Measurements from ENCODE around the gene CDC25B.

Gene CDC25B

DNA sequence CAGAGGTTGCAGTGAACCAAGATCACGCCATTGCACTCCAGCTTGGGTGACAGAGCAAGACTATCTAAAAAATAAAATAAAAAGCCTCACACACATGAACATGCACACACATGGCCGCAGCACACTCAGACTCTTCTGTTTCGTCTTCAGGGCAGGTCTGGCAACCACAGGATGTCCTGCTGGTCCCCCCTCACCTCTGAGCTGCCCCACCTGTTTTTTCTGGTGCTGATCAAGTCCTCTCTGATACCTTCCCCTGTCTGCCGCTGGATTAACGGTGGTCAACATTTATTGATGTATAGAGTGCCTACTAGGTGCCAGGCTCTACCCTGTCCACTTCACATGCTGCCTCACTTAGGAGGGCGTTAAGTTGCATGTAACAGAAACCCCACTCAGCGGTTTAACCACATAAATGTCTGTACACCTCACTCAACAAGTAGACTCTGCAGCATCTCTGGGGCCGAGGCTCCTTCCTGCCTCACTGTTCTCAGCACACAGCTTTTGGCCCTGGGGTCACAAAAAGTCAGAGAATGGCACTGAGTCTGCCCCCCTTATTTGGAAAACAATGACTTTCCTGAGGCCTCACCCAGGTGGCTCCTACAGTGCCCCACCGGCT lies 19.7 kb downstream of the CDC25B start:
- Histone ChIP-seq H3K27me3 (ENCODE audit: insufficient read depth, low read length, poor library complexity, severe bottlenecking) (no peaks in the 10 kb centered on the region), H3K9me3 (ENCODE audit: insufficient read depth, low read depth, low read length) (no peaks in the 10 kb centered on the region), H3K9me2 (replicated peaks; ENCODE audit: low read depth, low read length) (no peaks in the 10 kb centered on the region), H3K4me1 (ENCODE audit: insufficient read depth, low read length, poor library complexity, severe bottlenecking) (peaks cover 60% of the 10 kb centered on the region), H2AFZ (ENCODE audit: low read length) (peak overlapping the region; percentile 76), H3F3A (ENCODE audit: low read depth) (no peaks in the 10 kb centered on the region), H3K9ac (ENCODE audit: low read depth, low read length, poor library complexity, severe bottlenecking) (peak overlapping the region; percentile 60), H3K4me2 (ENCODE audit: low read depth, low read length, poor library complexity, severe bottlenecking) (peak overlapping the region; percentile 60), H3K4me3 (ENCODE audit: low read length, poor library complexity, severe bottlenecking) (peak overlapping the region; percentile 48), H3K36me3 (ENCODE audit: insufficient read depth, low read length) (no peaks in the 10 kb centered on the region), H4K20me1 (ENCODE audit: insufficient read depth, low read length, poor library complexity, severe bottlenecking) (no peaks in the 10 kb centered on the region), H3K79me2 (ENCODE audit: insufficient read depth, low read length) (peaks cover under 1% of the 10 kb centered on the region; the same call in 1 of the 2 replicates)
- TF ChIP-seq EZH2phosphoT487 (IDR thresholded peaks at IDR 0.05; ENCODE audit: borderline replicate concordance): no peak
- TF ChIP-seq, protein P1, sequence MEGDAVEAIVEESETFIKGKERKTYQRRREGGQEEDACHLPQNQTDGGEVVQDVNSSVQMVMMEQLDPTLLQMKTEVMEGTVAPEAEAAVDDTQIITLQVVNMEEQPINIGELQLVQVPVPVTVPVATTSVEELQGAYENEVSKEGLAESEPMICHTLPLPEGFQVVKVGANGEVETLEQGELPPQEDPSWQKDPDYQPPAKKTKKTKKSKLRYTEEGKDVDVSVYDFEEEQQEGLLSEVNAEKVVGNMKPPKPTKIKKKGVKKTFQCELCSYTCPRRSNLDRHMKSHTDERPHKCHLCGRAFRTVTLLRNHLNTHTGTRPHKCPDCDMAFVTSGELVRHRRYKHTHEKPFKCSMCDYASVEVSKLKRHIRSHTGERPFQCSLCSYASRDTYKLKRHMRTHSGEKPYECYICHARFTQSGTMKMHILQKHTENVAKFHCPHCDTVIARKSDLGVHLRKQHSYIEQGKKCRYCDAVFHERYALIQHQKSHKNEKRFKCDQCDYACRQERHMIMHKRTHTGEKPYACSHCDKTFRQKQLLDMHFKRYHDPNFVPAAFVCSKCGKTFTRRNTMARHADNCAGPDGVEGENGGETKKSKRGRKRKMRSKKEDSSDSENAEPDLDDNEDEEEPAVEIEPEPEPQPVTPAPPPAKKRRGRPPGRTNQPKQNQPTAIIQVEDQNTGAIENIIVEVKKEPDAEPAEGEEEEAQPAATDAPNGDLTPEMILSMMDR (conservative IDR thresholded peaks at IDR 0.05; ENCODE audit: low read length): no peak

DNA sequence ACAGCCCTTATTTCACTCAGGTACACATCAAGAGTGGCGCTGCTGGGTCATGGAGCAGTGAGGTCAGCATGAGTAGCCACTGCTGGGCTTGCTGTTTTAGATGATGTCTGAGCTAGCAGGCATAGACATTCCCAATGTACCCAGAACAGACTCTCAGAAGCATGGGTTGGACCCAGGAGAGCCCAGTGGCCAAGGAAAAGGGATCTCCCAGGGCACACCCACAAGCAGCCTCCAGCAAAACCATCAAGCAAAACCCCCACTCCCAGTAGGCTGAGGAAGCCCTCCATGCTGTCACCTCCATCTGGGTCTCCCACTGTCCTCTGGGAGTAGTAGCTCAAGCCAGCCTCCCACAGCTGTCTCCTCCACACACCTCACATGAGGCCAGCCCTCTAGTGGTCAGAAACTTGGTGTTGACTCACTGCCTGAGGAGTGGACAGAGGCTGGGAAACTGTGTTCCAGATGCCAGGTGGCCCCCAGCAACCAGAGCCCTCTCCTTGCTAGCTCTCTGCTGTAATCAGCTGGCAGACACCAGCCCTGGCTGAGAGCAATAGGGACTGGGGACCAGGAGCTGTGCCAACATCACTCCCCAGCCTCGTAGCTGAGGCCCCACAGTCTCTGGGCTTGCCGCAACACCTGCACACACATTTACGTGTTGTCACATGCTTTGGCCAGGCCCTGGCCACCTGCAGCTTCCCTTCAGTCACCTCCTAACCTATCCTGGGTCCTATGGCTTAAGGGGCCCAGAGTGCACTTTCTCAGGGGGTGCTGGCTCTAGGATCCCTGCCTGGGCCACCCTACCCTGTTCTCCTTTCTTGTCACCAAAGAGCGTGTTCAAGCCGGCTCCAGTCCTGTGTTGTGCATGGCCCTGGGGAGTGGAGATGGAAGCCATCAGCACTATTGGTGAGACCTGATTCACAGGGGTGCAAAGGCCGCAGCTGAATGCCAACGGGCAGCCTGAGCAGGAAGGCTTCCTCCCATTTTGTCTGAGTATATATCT lies 22.3 kb downstream of the CDC25B start:
- Histone ChIP-seq H3K36me3 (ENCODE audit: insufficient read depth, low read length) (no peaks in the 10 kb centered on the region), H3K9me3 (ENCODE audit: insufficient read depth, low read depth, low read length) (no peaks in the 10 kb centered on the region), H3K4me3 (ENCODE audit: low read length, poor library complexity, severe bottlenecking) (no peak overlapping the region), H3K27me3 (ENCODE audit: insufficient read depth, low read length, poor library complexity, severe bottlenecking) (no peaks in the 10 kb centered on the region), H3K79me2 (ENCODE audit: insufficient read depth, low read length) (peaks cover 15% of the 10 kb centered on the region), H3K9ac (ENCODE audit: low read depth, low read length, poor library complexity, severe bottlenecking) (peak overlapping the region; percentile 95), H3F3A (ENCODE audit: low read depth) (no peaks in the 10 kb centered on the region), H3K4me1 (ENCODE audit: insufficient read depth, low read length, poor library complexity, severe bottlenecking) (peaks cover 53% of the 10 kb centered on the region), H3K9me2 (replicated peaks; ENCODE audit: low read depth, low read length) (no peaks in the 10 kb centered on the region), H2AFZ (ENCODE audit: low read length) (no peak overlapping the region), H4K20me1 (ENCODE audit: insufficient read depth, low read length, poor library complexity, severe bottlenecking) (no peaks in the 10 kb centered on the region), H3K4me2 (ENCODE audit: low read depth, low read length, poor library complexity, severe bottlenecking) (no peak overlapping the region)
- TF ChIP-seq, protein P1 (conservative IDR thresholded peaks at IDR 0.05; ENCODE audit: low read length): peak; percentile 61
- no peak for TF ChIP-seq EZH2phosphoT487 (IDR thresholded peaks at IDR 0.05; ENCODE audit: borderline replicate concordance)

DNA sequence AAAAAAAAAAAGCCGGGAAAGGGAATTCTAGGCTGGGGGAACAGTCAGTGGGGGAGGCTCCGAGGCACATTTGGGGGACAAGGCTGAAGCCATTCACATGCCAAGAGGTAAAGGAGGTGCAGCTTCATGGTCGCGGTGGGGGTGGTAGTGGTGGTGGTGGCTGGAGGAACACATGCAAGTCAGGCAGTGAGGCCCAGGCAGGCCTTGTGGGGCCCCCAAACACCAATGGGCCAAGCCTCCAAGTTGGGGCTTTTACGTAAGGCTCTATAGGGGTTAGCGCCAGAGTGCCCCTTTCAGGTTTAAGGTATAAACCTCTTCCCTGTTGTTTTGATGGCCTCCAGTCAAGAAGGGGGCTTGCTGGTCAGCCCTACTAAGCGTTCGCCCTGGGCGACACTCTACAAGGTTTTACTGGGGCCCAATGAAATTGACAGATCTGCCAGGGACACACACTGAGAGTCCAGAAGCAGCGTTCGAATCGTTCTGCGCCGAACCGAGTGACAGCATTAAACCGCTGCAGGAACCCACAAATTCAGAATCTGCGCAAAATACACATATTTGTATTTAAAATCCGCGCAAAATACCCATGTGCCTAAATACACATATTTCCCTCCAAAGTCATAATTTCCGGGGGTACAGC lies 23.4 kb downstream of the CDC25B start:
- TF ChIP-seq, protein P1 (conservative IDR thresholded peaks at IDR 0.05; ENCODE audit: low read length): no peak
- TF ChIP-seq EZH2phosphoT487 (IDR thresholded peaks at IDR 0.05; ENCODE audit: borderline replicate concordance): no peak

More for the DNA sequence above, 23.4 kb downstream of the CDC25B start:
- no peaks in the 10 kb centered on the region for H3F3A ChIP-seq (ENCODE audit: low read depth)
- no peaks in the 10 kb centered on the region for H4K20me1 ChIP-seq (ENCODE audit: insufficient read depth, low read length, poor library complexity, severe bottlenecking)
- H3K9me2 ChIP-seq (replicated peaks; ENCODE audit: low read depth, low read length): no peaks in the 10 kb centered on the region
- H2AFZ ChIP-seq (ENCODE audit: low read length): peak overlapping the region; percentile 93; the same call in 1 of the 2 replicates
- no peaks in the 10 kb centered on the region for H3K27me3 ChIP-seq (ENCODE audit: insufficient read depth, low read length, poor library complexity, severe bottlenecking)
- H3K9ac ChIP-seq (ENCODE audit: low read depth, low read length, poor library complexity, severe bottlenecking): peak overlapping the region; percentile 95
- H3K36me3 ChIP-seq (ENCODE audit: insufficient read depth, low read length): no peaks in the 10 kb centered on the region
- peak overlapping the region; percentile 94 for H3K4me2 ChIP-seq (ENCODE audit: low read depth, low read length, poor library complexity, severe bottlenecking)
- H3K9me3 ChIP-seq (ENCODE audit: insufficient read depth, low read depth, low read length): no peaks in the 10 kb centered on the region
- H3K4me1 ChIP-seq (ENCODE audit: insufficient read depth, low read length, poor library complexity, severe bottlenecking): peaks cover 49% of the 10 kb centered on the region
- H3K79me2 ChIP-seq (ENCODE audit: insufficient read depth, low read length): peaks cover 15% of the 10 kb centered on the region
- peak overlapping the region; percentile 92 for H3K4me3 ChIP-seq (ENCODE audit: low read length, poor library complexity, severe bottlenecking)
